ENCODE measurements around the gene TNFRSF1A.
"Not testable (repeated sequence)": the region's sequence is repeated elsewhere in the genome, so short reads cannot be mapped to it uniquely, and the experiment has no call there.

The TNFRSF1A gene

DNA sequence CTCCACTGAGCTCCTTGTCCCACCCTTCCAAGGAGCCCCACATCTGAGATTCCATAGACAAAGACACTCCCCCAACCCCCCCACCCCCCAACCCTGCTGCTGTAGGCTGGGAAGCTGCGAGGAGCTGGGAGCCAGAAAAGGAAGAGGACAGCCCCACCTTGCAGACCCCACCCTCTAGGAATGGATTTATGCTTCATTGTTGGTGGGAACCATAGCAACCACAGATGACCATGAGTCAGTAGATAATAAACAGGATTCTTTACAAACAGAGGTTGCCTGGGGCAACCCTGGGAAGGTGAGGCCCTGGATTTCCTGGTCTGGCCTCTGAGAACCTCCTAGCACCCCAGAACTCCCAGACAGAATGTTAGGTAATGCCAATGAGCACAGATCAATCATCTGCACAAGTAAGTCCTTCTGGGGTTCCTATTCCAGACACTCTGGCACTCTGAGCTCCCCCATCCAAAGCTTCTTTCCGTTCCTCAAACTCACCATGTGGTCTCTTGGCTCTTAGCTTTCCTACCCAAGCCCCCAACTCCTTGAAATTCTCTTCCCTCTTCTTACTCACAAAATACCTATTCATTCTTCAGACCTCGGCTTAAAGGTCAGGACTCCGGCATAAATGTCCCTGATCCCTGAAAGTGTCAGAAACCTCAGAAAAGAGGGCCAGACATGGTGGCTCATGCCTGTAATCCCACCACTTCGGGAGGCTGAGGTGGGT lies 46.6 kb downstream of the TNFRSF1A start:
- Mint-ChIP-seq H3K4me3 (no peak overlapping the region), H3K36me3 (no peaks in the 10 kb centered on the region), H3K4me1 (no peaks in the 10 kb centered on the region), H3K27ac (no peak overlapping the region), H3K9me3 (no peaks in the 10 kb centered on the region), H3K27me3 (no peaks in the 10 kb centered on the region)

DNA sequence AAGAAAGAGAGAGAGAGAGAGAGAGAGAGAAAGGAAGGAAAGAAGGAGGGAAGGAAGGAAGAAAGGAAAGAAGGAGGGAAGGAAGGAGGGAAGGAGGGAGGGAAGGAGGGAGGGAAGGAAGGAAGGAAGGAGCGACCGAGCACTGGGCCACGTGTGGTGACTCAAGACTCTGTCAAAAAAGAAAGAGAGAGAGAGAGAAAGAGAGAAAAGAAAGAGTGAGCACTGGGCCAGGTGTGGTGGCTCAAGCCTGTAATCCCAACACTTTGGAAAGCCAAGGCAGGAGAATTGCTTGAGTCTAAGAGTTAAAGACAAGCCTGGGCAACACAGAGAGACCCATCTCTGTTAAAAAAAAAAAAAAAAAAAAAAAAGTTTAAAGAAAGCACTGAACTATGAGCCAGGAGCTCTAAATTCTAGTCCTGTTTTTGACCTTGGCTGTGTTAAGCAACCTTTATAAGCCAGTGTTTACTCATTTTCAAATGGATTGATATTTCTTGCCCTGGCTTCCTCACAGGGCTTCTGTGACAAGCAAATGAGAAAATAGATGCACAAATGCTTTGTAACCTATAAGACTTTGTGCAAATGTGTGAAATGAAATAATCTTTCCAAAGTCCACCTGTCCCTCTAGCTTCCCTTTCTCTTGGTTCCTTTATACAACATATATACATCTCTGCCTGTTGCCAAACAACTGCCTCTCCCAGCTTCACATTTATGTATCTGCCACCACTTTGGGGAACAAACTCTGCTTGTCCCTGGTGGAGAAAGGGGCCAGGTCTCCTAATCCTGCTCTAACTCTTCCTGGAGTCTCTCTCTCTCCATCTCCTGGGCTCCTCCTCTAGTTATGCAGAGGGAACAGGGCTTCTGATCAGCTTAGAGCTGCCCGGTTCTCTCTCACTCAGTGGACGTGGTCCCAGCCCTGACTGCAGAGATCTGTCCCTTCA lies 47.5 kb downstream of the TNFRSF1A start:
- Mint-ChIP-seq H3K4me1 (no peaks in the 10 kb centered on the region), H3K27ac (no peak overlapping the region), H3K4me3 (no peak overlapping the region), H3K27me3 (no peaks in the 10 kb centered on the region), H3K36me3 (no peaks in the 10 kb centered on the region), H3K9me3 (no peaks in the 10 kb centered on the region)

DNA sequence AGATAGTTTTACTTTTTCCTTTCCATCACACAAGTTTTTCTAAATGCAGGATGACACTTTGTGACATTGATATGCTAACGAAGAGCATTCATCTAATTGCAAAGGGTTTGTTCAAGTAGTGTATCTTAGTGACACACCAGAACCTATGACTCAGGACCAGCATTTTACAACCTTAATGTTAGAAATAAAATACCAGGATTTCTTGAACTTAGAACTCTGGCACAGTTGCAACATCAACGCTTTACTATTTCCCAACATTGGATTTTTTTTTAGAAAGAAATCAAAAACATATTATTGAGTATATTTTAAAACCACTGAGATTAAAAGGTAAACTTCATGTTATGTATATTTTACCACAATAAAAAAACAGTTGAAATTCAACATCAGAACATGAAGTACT lies 49.3 kb downstream of the TNFRSF1A start:
- no peaks in the 10 kb centered on the region for H3K4me1 Mint-ChIP-seq
- no peak overlapping the region for H3K4me3 Mint-ChIP-seq
- H3K27me3 Mint-ChIP-seq: no peaks in the 10 kb centered on the region
- no peaks in the 10 kb centered on the region for H3K36me3 Mint-ChIP-seq
- no peaks in the 10 kb centered on the region for H3K9me3 Mint-ChIP-seq
- no peak overlapping the region for H3K27ac Mint-ChIP-seq

DNA sequence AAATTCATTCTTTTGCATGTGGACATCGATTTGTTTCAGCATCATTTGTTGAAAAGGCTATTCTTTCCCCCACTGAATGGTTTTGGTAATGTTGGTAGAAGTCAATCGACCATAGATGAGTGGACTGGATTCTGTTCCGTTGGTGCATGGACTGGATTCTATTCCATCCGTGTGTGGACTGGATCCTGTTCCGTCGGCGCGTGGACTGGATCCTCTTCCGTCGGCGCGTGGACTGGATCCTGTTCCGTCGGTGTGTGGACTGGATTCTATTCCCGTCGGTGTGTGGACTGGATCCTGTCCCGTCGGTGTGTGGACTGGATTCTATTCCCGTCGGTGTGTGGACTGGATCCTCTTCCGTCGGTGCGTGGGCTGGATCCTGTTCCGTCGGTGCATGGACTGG lies 52.0 kb downstream of the TNFRSF1A start:
- H3K4me1 Mint-ChIP-seq, H3K4me3 Mint-ChIP-seq, H3K27me3 Mint-ChIP-seq, H3K9me3 Mint-ChIP-seq, H3K27ac Mint-ChIP-seq, H3K36me3 Mint-ChIP-seq: not testable (repeated sequence)

DNA sequence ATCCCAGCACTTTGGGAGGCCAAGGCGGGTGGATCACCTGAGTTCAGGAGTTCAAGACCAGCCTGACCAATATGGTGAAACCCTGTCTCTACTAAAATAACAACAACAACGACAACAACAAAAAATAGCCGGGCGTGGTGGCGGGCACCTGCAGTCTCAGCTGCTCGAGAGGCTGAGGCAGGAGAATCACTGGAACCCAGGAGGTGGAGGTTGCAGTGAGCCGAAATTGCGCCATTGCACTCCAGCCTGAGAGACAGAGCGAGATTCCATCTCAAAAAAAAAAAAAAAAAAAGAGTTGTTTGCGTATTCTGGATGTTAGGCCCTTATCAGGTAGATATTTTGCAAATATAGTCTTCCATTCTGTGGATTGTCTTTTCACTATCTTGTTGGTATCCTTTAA lies 52.8 kb downstream of the TNFRSF1A start:
- H3K4me1 Mint-ChIP-seq, H3K27ac Mint-ChIP-seq, H3K36me3 Mint-ChIP-seq, H3K9me3 Mint-ChIP-seq, H3K27me3 Mint-ChIP-seq, H3K4me3 Mint-ChIP-seq: not testable (repeated sequence)

DNA sequence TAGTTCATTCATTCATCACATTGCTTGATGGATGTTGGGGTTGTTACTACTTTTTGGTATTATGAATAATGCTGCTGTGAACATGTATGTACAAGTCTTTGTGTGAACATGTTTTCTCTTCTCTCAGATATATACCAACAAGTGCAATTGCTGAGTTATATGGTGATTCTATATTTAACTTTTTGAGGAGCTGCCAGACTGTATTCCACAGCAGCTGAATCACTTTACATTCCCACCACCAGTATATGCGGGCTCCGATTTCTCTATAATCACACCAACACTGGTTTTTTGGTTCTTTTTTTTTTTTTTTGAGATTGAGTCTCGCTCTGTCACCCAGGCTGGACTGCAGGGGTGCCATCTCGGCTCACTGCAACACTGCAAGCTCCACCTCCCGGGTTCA lies 53.6 kb downstream of the TNFRSF1A start:
- H3K27ac Mint-ChIP-seq: no peak overlapping the region
- peaks cover 5% of the 10 kb centered on the region for H3K4me1 Mint-ChIP-seq
- no peak overlapping the region for H3K4me3 Mint-ChIP-seq
- H3K9me3 Mint-ChIP-seq: no peaks in the 10 kb centered on the region
- H3K36me3 Mint-ChIP-seq: no peaks in the 10 kb centered on the region
- peaks cover 1% of the 10 kb centered on the region for H3K27me3 Mint-ChIP-seq

DNA sequence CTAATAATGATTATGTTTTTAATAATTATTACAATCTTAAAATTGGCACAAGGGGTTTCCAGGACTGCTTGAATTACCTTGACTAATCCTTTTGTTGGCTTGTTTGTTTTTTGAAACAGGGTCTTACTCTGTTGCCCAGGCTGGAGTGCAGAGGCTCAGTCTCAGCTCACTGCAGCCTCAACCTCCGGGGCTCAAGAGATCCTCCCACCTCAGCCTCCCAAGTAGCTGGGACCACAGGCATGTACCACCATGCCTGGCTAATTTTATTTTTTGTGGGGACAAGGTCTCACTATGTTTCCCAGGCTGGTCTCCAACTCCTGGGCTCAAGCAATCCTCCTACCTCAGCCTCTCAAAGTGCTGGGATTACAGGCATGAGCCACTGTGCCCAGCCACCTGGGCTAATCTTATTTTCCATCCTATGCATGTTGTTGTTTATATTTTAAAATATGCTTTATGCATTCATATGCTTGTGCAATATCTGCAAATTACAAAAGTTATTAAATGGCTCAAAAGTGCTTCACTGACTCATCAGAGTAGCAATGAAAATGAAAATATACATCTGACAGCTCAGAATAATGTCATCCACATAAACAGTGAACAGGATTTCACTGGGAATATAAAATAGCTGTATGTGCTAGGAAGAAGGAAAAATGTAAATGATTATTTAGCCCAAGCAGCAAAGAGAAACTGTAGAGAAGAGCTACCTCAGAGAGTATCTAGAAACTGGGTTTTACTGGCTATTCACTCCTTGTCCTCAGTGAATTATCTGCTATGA lies 56.2 kb downstream of the TNFRSF1A start:
- H3K4me1 Mint-ChIP-seq: peaks cover 5% of the 10 kb centered on the region
- no peaks in the 10 kb centered on the region for H3K9me3 Mint-ChIP-seq
- H3K4me3 Mint-ChIP-seq: no peak overlapping the region
- H3K27me3 Mint-ChIP-seq: peaks cover 4% of the 10 kb centered on the region
- no peak overlapping the region for H3K27ac Mint-ChIP-seq
- no peaks in the 10 kb centered on the region for H3K36me3 Mint-ChIP-seq

DNA sequence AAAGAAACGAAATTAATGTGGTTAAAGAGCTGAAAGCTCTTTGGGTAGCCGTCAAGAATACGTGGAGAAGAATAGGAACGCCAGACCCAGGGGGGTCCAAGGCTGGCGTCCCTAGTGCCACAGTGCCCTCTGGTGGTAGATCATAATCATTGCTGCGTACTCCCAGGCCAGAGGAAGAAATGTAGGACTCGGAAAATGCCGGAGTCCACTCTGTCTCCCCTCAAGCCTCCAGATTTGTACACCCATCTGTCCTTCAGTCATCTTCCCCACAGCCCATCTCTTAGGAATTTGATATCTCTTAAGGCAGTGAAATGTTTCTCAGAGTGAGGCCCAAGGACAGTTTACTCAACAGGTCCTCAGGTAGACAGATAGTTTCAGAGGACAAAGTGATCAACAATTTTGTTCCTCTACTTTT lies 56.8 kb downstream of the TNFRSF1A start:
- H3K36me3 Mint-ChIP-seq: no peaks in the 10 kb centered on the region
- no peaks in the 10 kb centered on the region for H3K9me3 Mint-ChIP-seq
- peaks cover 5% of the 10 kb centered on the region for H3K4me1 Mint-ChIP-seq
- no peak overlapping the region for H3K27ac Mint-ChIP-seq
- peaks cover 5% of the 10 kb centered on the region for H3K27me3 Mint-ChIP-seq
- no peak overlapping the region for H3K4me3 Mint-ChIP-seq

DNA sequence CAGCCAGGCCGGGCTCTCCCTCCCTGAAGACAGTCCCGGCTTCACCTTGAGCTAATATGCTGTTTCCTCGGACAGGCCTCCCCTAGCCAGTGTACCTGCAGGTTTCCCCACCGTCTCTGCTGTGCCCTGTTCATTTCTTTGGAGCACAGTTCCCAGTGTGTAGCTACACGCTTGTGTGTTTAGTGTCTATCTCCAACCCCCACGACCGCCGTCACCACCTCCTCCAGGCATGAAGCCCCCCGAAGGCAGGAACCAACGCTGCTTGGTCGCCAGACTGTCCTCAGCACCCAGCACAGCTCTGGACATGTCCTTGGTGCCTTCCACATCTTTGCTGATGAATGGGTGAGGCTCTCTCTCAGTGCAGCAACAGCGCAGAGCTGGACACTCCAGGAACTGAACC lies 57.6 kb downstream of the TNFRSF1A start:
- H3K27me3 Mint-ChIP-seq: peaks cover 5% of the 10 kb centered on the region
- no peak overlapping the region for H3K4me3 Mint-ChIP-seq
- H3K4me1 Mint-ChIP-seq: peaks cover 5% of the 10 kb centered on the region
- H3K36me3 Mint-ChIP-seq: no peaks in the 10 kb centered on the region
- no peaks in the 10 kb centered on the region for H3K9me3 Mint-ChIP-seq
- H3K27ac Mint-ChIP-seq: no peak overlapping the region

DNA sequence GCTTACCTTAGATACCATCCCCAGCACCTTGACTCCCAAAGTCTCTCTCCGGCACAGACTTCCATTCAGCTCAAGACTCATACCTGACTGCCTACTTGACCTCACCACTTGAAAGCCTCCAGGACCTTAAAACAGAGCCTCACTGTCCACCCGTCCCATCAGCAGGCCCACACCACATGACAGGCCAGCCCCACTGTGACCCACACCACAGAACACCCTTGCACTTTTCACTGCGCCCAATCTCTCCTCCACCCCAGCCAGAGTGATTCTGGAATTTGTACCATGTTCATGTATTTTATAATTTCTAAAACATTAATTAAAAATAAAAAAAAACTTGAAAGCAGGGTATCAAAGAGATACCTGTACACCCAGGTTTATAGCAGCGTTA lies 59.4 kb downstream of the TNFRSF1A start:
- H3K27ac Mint-ChIP-seq: no peak overlapping the region
- no peaks in the 10 kb centered on the region for H3K9me3 Mint-ChIP-seq
- peaks cover 5% of the 10 kb centered on the region for H3K27me3 Mint-ChIP-seq
- H3K4me3 Mint-ChIP-seq: no peak overlapping the region
- H3K4me1 Mint-ChIP-seq: peaks cover 12% of the 10 kb centered on the region
- no peaks in the 10 kb centered on the region for H3K36me3 Mint-ChIP-seq

DNA sequence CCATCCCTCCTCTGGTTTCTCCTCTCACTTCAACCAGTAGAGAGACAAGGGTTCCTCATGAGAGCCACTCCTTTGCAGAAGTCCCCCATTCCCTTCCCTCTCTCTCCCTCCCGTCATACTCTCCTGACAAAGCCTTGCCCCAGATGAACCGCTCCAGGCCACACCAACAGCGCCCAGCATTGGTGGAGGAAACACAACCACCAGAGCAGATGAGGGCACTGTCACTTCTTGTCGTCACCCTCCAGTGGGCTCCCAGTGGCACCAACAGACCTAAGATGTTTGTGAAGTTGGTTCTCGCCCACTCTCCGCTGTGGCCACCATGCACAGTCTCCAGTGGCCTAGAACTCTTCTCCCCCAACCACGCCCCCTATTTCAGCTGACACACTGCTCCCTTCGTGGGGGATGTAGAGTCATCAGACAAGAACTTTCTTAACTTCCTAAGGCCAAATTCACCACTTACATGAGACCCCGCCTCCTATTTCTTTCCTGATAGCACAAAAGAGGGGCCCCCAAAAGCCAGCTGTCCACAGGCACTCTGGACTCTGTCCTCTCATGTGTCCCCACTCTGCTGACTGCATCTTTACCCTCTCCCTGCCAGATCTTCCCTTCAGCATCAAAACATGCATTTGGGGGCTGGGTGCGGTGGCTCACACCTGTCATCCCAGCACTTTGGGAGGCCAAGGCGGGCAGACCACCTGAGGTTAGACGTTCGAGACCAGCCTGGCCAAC lies 60.6 kb downstream of the TNFRSF1A start:
- Mint-ChIP-seq H3K9me3 (no peaks in the 10 kb centered on the region), H3K36me3 (no peaks in the 10 kb centered on the region), H3K4me3 (no peak overlapping the region), H3K27me3 (peaks cover 5% of the 10 kb centered on the region), H3K27ac (no peak overlapping the region), H3K4me1 (peaks cover 12% of the 10 kb centered on the region)

DNA sequence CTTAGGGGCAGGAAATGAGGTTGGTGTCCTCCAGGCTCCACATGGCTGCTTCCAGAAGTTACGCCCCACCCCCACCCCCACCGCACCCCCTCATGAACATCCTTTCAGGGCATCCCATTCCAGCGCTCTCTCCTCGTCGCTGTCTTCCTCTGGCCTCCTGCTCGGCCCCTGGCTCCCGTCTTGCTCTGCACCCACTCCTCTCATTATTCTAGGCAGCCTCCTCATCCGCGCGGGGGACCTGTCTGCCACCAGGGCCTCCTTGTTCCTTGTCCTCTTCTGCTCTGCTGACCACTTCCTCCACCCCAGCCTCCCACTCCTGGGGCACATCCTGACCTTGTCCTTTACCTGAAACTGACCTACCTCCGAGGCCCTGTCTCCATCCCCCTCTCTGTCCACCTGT lies 61.2 kb downstream of the TNFRSF1A start:
- Mint-ChIP-seq H3K4me1 (peaks cover 12% of the 10 kb centered on the region), H3K4me3 (no peak overlapping the region), H3K9me3 (no peaks in the 10 kb centered on the region), H3K36me3 (no peaks in the 10 kb centered on the region), H3K27ac (no peak overlapping the region), H3K27me3 (peaks cover 5% of the 10 kb centered on the region)

DNA sequence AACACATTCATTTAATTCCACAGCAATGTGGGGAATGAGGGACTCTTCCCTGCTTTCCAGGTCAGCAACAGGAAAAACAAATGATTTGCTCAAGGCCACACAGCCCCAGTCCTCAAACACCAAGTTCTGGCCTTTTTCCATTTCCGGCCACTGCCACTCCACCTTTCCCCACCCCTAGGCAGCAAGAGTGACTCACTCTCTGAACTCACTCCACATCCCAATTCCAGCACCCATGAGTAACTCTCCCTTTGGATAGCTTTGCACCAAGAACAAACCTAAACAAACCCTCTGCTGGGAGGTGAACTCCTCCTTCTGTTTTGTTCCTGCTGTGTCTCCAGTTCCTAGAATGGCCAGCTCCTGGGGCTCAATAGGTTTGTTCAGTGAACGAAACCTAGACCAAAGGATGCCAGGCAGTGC lies 61.8 kb downstream of the TNFRSF1A start:
- Mint-ChIP-seq H3K36me3 (no peaks in the 10 kb centered on the region), H3K27ac (no peak overlapping the region), H3K4me3 (no peak overlapping the region), H3K4me1 (peaks cover 10% of the 10 kb centered on the region), H3K27me3 (peaks cover 8% of the 10 kb centered on the region), H3K9me3 (no peaks in the 10 kb centered on the region)

DNA sequence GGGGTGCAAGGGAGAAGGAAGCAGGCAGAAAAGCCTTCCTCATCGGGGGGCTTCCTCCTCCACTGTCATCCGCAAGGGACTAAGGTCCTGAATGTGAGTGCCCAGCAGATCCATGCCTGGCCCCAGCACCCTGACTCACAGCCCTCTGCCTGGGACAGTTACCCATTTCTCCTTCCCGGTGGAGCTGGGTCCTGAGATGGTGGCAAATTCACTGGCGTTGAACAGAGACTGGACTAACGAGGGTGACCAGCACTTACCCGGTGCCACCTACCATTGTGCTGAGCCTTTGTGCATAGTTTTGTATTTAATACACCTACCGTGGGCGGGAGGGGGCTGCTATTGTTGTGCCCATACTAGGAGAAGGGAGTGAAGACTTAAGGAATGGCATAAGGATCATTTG lies 62.2 kb downstream of the TNFRSF1A start:
- Mint-ChIP-seq H3K4me3 (peak overlapping the region; percentile 44), H3K27ac (no peak overlapping the region), H3K27me3 (peaks cover 7% of the 10 kb centered on the region), H3K36me3 (no peaks in the 10 kb centered on the region), H3K9me3 (no peaks in the 10 kb centered on the region), H3K4me1 (peaks cover 7% of the 10 kb centered on the region)

DNA sequence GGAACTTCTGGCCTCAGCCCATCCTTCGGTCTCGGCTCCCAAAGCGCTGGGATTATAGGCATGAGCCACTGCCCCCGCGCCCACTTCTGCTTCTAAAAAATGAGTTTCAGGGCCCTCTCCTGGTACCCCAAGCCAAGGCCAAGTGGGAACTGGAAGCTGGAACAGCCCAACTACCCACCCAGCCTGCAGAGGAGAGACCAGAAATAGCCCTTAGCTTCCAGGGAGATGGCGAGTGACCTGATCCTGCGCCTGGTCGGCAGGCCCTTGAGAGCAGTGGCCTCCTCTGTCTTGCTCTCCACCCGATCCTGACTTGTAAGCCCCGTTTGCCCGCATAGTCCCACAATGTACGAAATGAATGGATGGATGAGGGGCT lies 62.6 kb downstream of the TNFRSF1A start:
- Mint-ChIP-seq H3K4me1 (peaks cover 7% of the 10 kb centered on the region), H3K27me3 (peaks cover 7% of the 10 kb centered on the region), H3K36me3 (no peaks in the 10 kb centered on the region), H3K27ac (no peak overlapping the region), H3K9me3 (no peaks in the 10 kb centered on the region), H3K4me3 (peak overlapping the region; percentile 44)
